Endothelial cell (in vitro differentiated cells): ENCODE results near the gene SWSAP1. TPM values are rescaled to one million over a fixed set of nuclear protein-coding genes. Genes with fewer than 3 reads are reported as not detected.
"Not testable (repeated sequence)": the region's sequence is repeated elsewhere in the genome, so short reads cannot be mapped to it uniquely, and the experiment has no call there.

Experiments used
- DNase-seq: peaks from one replicate; pipeline ENCODE4 v3.0.0; 2021; ENCODE audit warnings: low spot score
- H3K27ac Mint-ChIP-seq: one replicate; pipeline ENCODE4 v1.8.0; 2021; ENCODE audit warnings: mixed read lengths, inconsistent platforms; ENCODE audit not compliant: unreplicated experiment
- H3K27me3 Mint-ChIP-seq: one replicate; pipeline ENCODE4 v1.8.0; 2021; ENCODE audit warnings: mild to moderate bottlenecking, moderate library complexity, mixed read lengths, inconsistent platforms; ENCODE audit not compliant: unreplicated experiment
- H3K36me3 Mint-ChIP-seq: one replicate; pipeline ENCODE4 v1.8.0; 2021; ENCODE audit warnings: mild to moderate bottlenecking, low read depth, mixed read lengths, inconsistent platforms; ENCODE audit not compliant: unreplicated experiment
- H3K4me1 Mint-ChIP-seq: one replicate; pipeline ENCODE4 v1.8.0; 2021; ENCODE audit warnings: mild to moderate bottlenecking, mixed read lengths, inconsistent platforms; ENCODE audit not compliant: unreplicated experiment
- H3K4me3 Mint-ChIP-seq: one replicate; pipeline ENCODE4 v1.8.0; 2021; ENCODE audit warnings: mild to moderate bottlenecking, mixed read lengths, inconsistent platforms; ENCODE audit not compliant: unreplicated experiment
- H3K9me3 Mint-ChIP-seq: one replicate; pipeline ENCODE4 v1.8.0; 2021; ENCODE audit warnings: mixed read lengths, inconsistent platforms; ENCODE audit not compliant: unreplicated experiment
- total RNA-seq: library from RNA; stranded (reverse); fragmentation: NEBNext Ultra II Directional; extraction: Animal tissue kit (Norgen Biotek cat#: 25700); gene quantifications from one replicate; pipeline ENCODE4 v1.2.1, GENCODE V29; 2021; ENCODE audit not compliant: unreplicated experiment
- TF ChIP-seq, protein P1 (sequence below): fragments of 200-600 bp; sonication (generic); IDR thresholded peaks from one replicate; pipeline ENCODE4 v1.5.0; 2021; ENCODE audit warnings: antibody characterized with exemption; ENCODE audit not compliant: unreplicated experiment

Gene SWSAP1
- total RNA-seq, 1 donor from 2014 or later = 3.3 TPM

GRCh38 chr19:11405846-11406643 is 31.6 kb downstream of the SWSAP1 start:
- Mint-ChIP-seq H3K9me3 (no peaks in the 10 kb centered on the region), H3K4me3 (no peak overlapping the region), H3K27me3 (peaks cover 1% of the 10 kb centered on the region), H3K36me3 (no peaks in the 10 kb centered on the region), H3K4me1 (no peaks in the 10 kb centered on the region), H3K27ac (no peak overlapping the region)
- TF ChIP-seq, protein P1, sequence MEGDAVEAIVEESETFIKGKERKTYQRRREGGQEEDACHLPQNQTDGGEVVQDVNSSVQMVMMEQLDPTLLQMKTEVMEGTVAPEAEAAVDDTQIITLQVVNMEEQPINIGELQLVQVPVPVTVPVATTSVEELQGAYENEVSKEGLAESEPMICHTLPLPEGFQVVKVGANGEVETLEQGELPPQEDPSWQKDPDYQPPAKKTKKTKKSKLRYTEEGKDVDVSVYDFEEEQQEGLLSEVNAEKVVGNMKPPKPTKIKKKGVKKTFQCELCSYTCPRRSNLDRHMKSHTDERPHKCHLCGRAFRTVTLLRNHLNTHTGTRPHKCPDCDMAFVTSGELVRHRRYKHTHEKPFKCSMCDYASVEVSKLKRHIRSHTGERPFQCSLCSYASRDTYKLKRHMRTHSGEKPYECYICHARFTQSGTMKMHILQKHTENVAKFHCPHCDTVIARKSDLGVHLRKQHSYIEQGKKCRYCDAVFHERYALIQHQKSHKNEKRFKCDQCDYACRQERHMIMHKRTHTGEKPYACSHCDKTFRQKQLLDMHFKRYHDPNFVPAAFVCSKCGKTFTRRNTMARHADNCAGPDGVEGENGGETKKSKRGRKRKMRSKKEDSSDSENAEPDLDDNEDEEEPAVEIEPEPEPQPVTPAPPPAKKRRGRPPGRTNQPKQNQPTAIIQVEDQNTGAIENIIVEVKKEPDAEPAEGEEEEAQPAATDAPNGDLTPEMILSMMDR = no peak
- peak; percentile 29 for DNase-seq

DNA sequence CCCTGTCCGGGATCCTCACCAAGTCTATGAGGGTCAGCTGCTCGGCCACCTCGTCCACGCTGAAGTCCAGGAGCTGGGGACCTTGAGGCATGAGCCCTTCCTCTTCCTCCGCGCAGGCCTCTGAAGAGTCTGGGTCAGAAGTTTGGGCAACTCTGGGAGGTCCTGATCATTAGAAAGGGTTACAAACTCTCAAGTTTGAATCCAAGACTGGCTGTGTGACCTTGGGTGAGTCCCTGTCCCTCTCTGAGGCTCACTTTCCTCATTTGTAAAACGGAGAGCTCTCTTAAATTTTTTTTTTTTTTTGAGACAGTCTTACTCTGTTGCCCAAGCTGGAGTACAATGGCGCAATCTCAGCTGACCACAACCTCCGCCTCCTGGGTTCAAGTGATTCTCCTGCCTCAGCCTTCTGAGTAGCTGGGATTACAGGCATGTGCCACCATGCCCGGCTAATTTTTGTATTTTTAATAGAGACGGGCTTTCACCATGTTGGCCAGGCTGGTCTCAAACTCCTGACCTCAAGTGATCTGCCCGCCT is 32.3 kb downstream of the SWSAP1 start:
- H3K9me3 Mint-ChIP-seq, H3K4me1 Mint-ChIP-seq, H3K27me3 Mint-ChIP-seq, H3K36me3 Mint-ChIP-seq, DNase-seq, H3K4me3 Mint-ChIP-seq, H3K27ac Mint-ChIP-seq: not testable (repeated sequence)

DNA sequence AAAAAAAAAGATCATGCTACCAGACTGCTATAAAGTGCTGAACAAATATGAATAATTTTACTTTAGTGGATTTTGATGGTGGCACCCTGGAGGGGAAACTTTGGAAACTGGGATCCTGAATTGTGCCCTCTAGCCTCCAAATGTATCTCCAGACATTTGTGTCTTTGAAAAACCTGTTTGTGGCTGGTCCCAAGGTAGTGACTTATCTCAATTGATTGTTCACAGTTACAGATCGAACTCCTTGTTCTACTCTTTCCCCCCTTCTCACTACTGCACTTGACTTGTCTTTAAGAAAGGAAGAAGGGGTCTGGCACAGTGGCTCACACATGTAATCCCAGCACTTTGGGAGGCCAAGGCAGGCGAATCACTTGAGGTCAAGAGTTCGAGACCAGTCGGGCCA is 34.1 kb downstream of the SWSAP1 start:
- H3K4me1 Mint-ChIP-seq = no peaks in the 10 kb centered on the region
- DNase-seq = no peak
- no peak overlapping the region for H3K27ac Mint-ChIP-seq
- H3K4me3 Mint-ChIP-seq = no peak overlapping the region
- H3K9me3 Mint-ChIP-seq = no peaks in the 10 kb centered on the region
- TF ChIP-seq, protein P1 = no peak
- peaks cover 2% of the 10 kb centered on the region for H3K27me3 Mint-ChIP-seq
- no peaks in the 10 kb centered on the region for H3K36me3 Mint-ChIP-seq

GRCh38 chr19:11410682-11411081 is 36.2 kb downstream of the SWSAP1 start:
- TF ChIP-seq, protein P1 = no peak
- no peaks in the 10 kb centered on the region for H3K36me3 Mint-ChIP-seq
- no peak overlapping the region for H3K27ac Mint-ChIP-seq
- H3K9me3 Mint-ChIP-seq = no peaks in the 10 kb centered on the region
- no peak for DNase-seq
- no peak overlapping the region for H3K4me3 Mint-ChIP-seq
- H3K4me1 Mint-ChIP-seq = no peaks in the 10 kb centered on the region
- peaks cover 1% of the 10 kb centered on the region for H3K27me3 Mint-ChIP-seq

GRCh38 chr19:11414544-11414943 is 40.1 kb downstream of the SWSAP1 start:
- DNase-seq = no peak
- TF ChIP-seq, protein P1 = no peak
- H3K9me3 Mint-ChIP-seq = no peaks in the 10 kb centered on the region

More at GRCh38 chr19:11414544-11414943, 40.1 kb downstream of the SWSAP1 start:
- Mint-ChIP-seq H3K36me3 (no peaks in the 10 kb centered on the region), H3K4me3 (no peak overlapping the region), H3K4me1 (no peaks in the 10 kb centered on the region), H3K27ac (no peak overlapping the region), H3K27me3 (peaks cover 10% of the 10 kb centered on the region)
